Astrocyte (in vitro differentiated cells and primary cell): ENCODE data around the gene SCN2A. TPM values are rescaled to one million over a fixed set of nuclear protein-coding genes. Genes with fewer than 3 reads are reported as not detected.

Experiments used
- DNase-seq: peaks from one replicate; pipeline ENCODE4 v3.0.0-alpha.2; 2010; ENCODE audit warnings: low read depth
- FAIRE-seq: peaks from 2 replicates; lab custom pipeline; 2011; peaks lifted over from hg19 to GRCh38; lab: Jason Lieb, UNC
- H2AFZ ChIP-seq: 2 replicates; pipeline ENCODE4 v1.6.0; 2012; ENCODE audit warnings: low read depth, low read length, inconsistent platforms
- H3K27ac ChIP-seq: 2 replicates; pipeline ENCODE4 v1.5.1; 2011; ENCODE audit warnings: low read depth, low read length, inconsistent platforms
- H3K27me3 ChIP-seq: 2 replicates; pipeline ENCODE4 v1.6.0; 2011; ENCODE audit warnings: low read length, inconsistent platforms; ENCODE audit not compliant: insufficient read depth
- H3K36me3 ChIP-seq: 2 replicates; pipeline ENCODE4 v1.5.1; 2011; ENCODE audit warnings: low read length, inconsistent platforms; ENCODE audit not compliant: insufficient read depth
- H3K4me1 ChIP-seq: 2 replicates; pipeline ENCODE4 v1.5.1; 2011; ENCODE audit warnings: low read length, inconsistent platforms; ENCODE audit not compliant: insufficient read depth
- H3K4me2 ChIP-seq: 2 replicates; pipeline ENCODE4 v1.6.0; 2012; ENCODE audit warnings: low read length, inconsistent platforms
- H3K4me3 ChIP-seq: 2 replicates; pipeline ENCODE4 v1.5.1; 2011; ENCODE audit warnings: low read depth, mild to moderate bottlenecking, low read length, inconsistent platforms; ENCODE audit not compliant: insufficient read depth
- H3K79me2 ChIP-seq: 2 replicates; pipeline ENCODE4 v1.6.0; 2012; ENCODE audit warnings: mild to moderate bottlenecking, low read length, inconsistent platforms; ENCODE audit not compliant: insufficient read depth
- H3K9ac ChIP-seq: 2 replicates; pipeline ENCODE4 v1.6.0; 2012; ENCODE audit warnings: mild to moderate bottlenecking, low read length, inconsistent platforms
- H3K9me3 ChIP-seq: 2 replicates; pipeline ENCODE4 v1.5.1; 2012; ENCODE audit warnings: low read depth, mild to moderate bottlenecking, low read length, inconsistent platforms; ENCODE audit not compliant: insufficient read depth
- H4K20me1 ChIP-seq: 2 replicates; pipeline ENCODE4 v1.6.0; 2012; ENCODE audit warnings: low read length, inconsistent platforms; ENCODE audit not compliant: insufficient read depth
- H3K27ac Mint-ChIP-seq: one replicate; pipeline ENCODE4 v1.8.0; 2021; ENCODE audit warnings: mild to moderate bottlenecking, mixed read lengths; ENCODE audit not compliant: unreplicated experiment
- H3K27me3 Mint-ChIP-seq: one replicate; pipeline ENCODE4 v1.8.0; 2021; ENCODE audit warnings: low read depth, mixed read lengths; ENCODE audit not compliant: unreplicated experiment
- H3K36me3 Mint-ChIP-seq: one replicate; pipeline ENCODE4 v1.8.0; 2021; ENCODE audit warnings: low read depth, mixed read lengths; ENCODE audit not compliant: unreplicated experiment
- H3K4me1 Mint-ChIP-seq: one replicate; pipeline ENCODE4 v1.8.0; 2021; ENCODE audit warnings: low read depth, mixed read lengths; ENCODE audit not compliant: unreplicated experiment
- H3K4me3 Mint-ChIP-seq: one replicate; pipeline ENCODE4 v1.8.0; 2021; ENCODE audit warnings: mild to moderate bottlenecking, moderate library complexity, mixed read lengths; ENCODE audit not compliant: unreplicated experiment
- H3K9me3 Mint-ChIP-seq: one replicate; pipeline ENCODE4 v1.8.0; 2021; ENCODE audit warnings: mild to moderate bottlenecking, mixed read lengths; ENCODE audit not compliant: unreplicated experiment
- CTCF ChIP-seq: IDR thresholded peaks from 2 replicates; pipeline ENCODE4 v1.5.1; 2011; ENCODE audit warnings: low read depth, mild to moderate bottlenecking, inconsistent platforms, low read length, moderate library complexity; ENCODE audit not compliant: insufficient read depth
- EZH2 ChIP-seq: IDR thresholded peaks from 2 replicates; pipeline ENCODE4 v1.6.1; 2012; ENCODE audit warnings: mild to moderate bottlenecking, low read length, inconsistent platforms; ENCODE audit not compliant: insufficient read depth
- total RNA-seq: library from RNA; stranded (reverse); gene quantifications from 2 replicates; pipeline ENCODE4 v1.2.1, GENCODE V29; 2021

The SCN2A gene
- total RNA-seq, 1 donor from 2014 or later, result 7.5 TPM

DNA sequence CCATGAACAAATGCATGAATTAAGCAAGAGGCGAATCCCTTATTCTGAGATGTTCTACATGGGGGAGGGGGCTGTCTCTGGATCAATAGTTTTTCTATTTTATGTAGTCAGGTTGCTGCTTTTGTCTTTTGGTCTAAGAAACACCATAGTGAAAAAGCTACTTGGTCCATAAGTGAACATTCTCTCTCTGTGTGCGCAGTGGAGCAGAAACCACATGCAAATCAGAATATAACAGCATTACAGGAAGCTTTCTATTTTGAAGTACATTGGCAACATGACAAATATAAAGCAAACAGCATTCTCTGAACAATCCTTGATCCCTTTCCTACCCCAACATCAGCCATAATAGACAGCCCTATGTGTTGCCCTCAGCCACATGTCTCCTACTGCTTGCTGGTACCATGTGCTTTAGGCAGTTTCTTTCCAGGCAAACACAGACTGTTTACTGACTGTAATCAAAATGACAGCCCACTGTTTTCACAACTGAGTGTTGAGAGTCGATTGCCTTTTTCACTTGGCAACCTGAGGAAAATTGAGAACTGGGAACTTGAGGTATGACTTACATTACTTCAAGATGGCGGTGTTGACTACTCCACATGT is 45.9 kb upstream of the SCN2A start:
- DNase-seq (no peak), FAIRE-seq (no peak)
- H3K9me3 Mint-ChIP-seq, result no peaks in the 10 kb centered on the region
- no peak for TF ChIP-seq EZH2
- no peak for TF ChIP-seq CTCF
- no peaks in the 10 kb centered on the region for H3K79me2 ChIP-seq
- H2AFZ ChIP-seq, result no peak overlapping the region
- H3K36me3 Mint-ChIP-seq, result no peaks in the 10 kb centered on the region
- no peak overlapping the region for H3K9ac ChIP-seq
- no peak overlapping the region for H3K27ac ChIP-seq
- H3K4me3 Mint-ChIP-seq, result no peak overlapping the region
- no peaks in the 10 kb centered on the region for H3K9me3 ChIP-seq
- H3K27me3 ChIP-seq, result no peaks in the 10 kb centered on the region
- H3K27ac Mint-ChIP-seq, result no peak overlapping the region
- H3K4me2 ChIP-seq, result no peak overlapping the region
- no peaks in the 10 kb centered on the region for H4K20me1 ChIP-seq
- H3K36me3 ChIP-seq, result no peaks in the 10 kb centered on the region
- no peaks in the 10 kb centered on the region for H3K4me1 ChIP-seq
- no peaks in the 10 kb centered on the region for H3K27me3 Mint-ChIP-seq
- peaks cover 2% of the 10 kb centered on the region for H3K4me1 Mint-ChIP-seq
- H3K4me3 ChIP-seq, result no peak overlapping the region

GRCh38 chr2:165196411-165196810 is 42.8 kb upstream of the SCN2A start:
- Mint-ChIP-seq H3K4me1 (peaks cover 2% of the 10 kb centered on the region), H3K9me3 (no peaks in the 10 kb centered on the region), H3K27ac (no peak overlapping the region), H3K27me3 (no peaks in the 10 kb centered on the region), H3K4me3 (no peak overlapping the region), H3K36me3 (no peaks in the 10 kb centered on the region)
- no peak for FAIRE-seq
- Histone ChIP-seq H3K27ac (no peak overlapping the region), H4K20me1 (no peaks in the 10 kb centered on the region), H3K4me1 (no peaks in the 10 kb centered on the region), H3K9me3 (no peaks in the 10 kb centered on the region), H3K9ac (no peak overlapping the region), H3K27me3 (no peaks in the 10 kb centered on the region), H3K4me2 (no peak overlapping the region), H2AFZ (no peak overlapping the region), H3K36me3 (no peaks in the 10 kb centered on the region), H3K4me3 (no peak overlapping the region), H3K79me2 (no peaks in the 10 kb centered on the region)
- TF ChIP-seq CTCF, result no peak
- no peak for TF ChIP-seq EZH2
- no peak for DNase-seq

GRCh38 chr2:165197346-165197745 is 41.9 kb upstream of the SCN2A start:
- Histone ChIP-seq H3K4me2 (no peak overlapping the region), H2AFZ (no peak overlapping the region), H3K79me2 (no peaks in the 10 kb centered on the region), H3K27ac (no peak overlapping the region), H3K36me3 (no peaks in the 10 kb centered on the region), H3K4me1 (no peaks in the 10 kb centered on the region), H3K9ac (no peak overlapping the region), H3K9me3 (no peaks in the 10 kb centered on the region), H3K27me3 (no peaks in the 10 kb centered on the region), H4K20me1 (no peaks in the 10 kb centered on the region), H3K4me3 (no peak overlapping the region)
- H3K36me3 Mint-ChIP-seq, result no peaks in the 10 kb centered on the region
- FAIRE-seq (no peak), DNase-seq (no peak)
- no peaks in the 10 kb centered on the region for H3K27me3 Mint-ChIP-seq
- no peaks in the 10 kb centered on the region for H3K9me3 Mint-ChIP-seq
- no peak overlapping the region for H3K27ac Mint-ChIP-seq
- peaks cover 2% of the 10 kb centered on the region for H3K4me1 Mint-ChIP-seq
- H3K4me3 Mint-ChIP-seq, result no peak overlapping the region
- TF ChIP-seq CTCF (no peak), EZH2 (no peak)
